Embryonic facial prominence (tissue), 1 donor: ENCODE data around the gene CHD1.

Source experiments
- DNase-seq: peaks from one replicate; pipeline ENCODE4 v3.0.0-alpha.2; 2016; ENCODE audit errors: extremely low spot score

The CHD1 gene

GRCh38 chr5:98936948-98937715, 8.3 kb upstream of the CHD1 start:
- DNase-seq, result no peak

DNA sequence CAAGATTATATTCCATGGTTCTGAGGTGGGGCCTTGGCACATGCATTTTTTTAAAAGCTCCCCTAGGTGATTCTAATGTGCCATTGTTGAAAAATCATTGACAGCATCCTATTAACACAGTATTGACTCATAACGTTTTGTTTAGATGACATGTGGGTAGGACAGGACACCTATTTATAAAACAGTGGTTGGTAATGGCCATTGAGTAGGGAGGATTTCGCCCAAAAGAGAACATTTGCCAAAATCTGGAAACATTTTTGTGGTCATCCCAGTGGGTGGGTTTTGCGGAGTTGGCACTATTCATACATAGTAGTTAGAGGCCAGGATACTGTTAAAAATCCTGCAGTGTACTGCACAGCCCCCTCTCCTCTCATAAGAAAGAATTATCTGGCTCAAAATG, 6.4 kb upstream of the CHD1 start:
- DNase-seq, result no peak

DNA sequence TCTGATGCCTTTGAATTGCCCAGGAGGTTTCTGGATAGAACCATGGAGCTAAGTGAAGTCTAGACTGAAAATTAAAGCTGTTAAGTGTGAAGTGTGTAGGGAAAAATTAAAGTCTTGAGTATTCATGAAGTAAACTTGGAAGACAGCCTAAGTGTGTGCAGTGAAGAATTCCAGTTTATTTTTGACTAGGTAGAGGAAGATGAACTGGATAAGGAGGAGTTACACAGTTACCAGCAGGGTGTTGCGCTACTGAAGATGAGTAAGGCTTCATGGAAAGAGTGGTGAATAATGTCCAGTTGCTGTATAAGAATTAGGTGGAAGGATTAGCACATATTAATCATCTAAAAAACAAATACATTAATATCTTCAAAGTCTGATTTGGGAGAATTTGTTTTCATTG, 5.7 kb upstream of the CHD1 start:
- no peak for DNase-seq

- DNase-seq, result no peak
Measured at GRCh38 chr5:98933445-98934072, 4.8 kb upstream of the CHD1 start.

- DNase-seq, result no peak
Measured at GRCh38 chr5:98930972-98931762, 2.4 kb upstream of the CHD1 start.

DNA sequence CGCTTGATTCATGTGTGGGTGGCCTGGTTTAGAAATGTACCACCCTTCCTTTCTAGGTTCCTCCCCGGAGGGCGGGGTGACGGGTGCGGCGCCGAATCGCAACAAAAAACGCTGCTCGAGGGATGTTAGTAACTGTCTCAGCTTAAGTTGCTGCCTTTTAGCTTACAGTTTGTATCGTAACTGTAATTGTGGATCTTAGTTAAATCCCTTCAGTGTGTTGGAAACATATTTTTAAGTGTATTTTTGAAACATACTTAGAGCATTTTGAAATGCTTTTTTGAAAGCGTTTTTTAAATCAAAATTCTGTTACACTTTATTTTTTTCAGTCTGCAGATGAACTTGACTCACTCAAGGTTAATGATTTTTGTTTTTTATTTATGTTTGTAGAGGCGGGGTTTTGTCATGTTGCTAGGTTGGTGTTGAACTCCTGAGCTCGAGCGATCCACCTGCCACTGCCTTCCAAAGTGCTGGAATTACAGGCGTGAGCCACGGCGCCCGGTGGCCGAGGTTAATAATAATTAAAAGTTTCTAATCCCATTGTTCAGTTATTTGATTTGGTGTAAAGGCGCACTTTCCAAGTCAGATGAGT, 997 bp upstream of the CHD1 start:
- DNase-seq, result no peak

- DNase-seq, result peak; percentile 70
Measured at GRCh38 chr5:98927989-98928872, 576 bp downstream of the CHD1 start.

DNA sequence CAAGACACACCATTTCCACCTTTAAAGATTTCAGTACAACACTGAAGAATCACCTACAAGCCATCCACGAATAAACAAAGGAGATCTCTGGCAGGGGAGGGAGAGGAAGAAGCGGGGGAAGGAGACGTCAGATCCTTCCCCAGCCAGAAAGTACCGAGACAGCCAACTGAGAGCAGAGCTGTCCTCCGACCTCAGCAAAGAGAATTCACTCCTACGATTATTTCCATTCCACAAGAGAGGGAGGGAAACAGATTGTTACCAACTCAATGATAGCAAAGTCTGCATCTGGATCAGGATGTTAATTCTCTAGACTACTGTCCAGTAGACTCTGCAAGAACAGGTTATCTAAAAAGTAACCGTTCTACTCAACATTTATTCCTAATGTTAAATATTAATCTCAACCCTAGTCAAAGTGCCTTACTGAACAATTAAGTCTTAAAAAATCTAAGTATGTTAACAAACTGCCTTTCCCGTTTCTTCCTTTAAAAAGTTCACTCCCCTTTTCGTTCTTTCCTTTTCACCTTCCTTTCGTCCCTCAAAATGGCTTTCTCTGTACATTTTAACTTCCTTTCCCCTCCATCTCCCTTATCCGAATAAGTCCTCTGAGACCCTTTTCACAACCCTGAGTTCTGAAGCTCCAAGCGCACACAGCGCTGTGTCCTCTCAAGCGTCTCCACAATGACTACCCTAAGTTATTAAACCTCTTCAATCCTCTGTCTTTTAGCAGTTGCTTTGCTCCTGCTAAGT, 1.4 kb downstream of the CHD1 start:
- DNase-seq, result peak; percentile 43

DNA sequence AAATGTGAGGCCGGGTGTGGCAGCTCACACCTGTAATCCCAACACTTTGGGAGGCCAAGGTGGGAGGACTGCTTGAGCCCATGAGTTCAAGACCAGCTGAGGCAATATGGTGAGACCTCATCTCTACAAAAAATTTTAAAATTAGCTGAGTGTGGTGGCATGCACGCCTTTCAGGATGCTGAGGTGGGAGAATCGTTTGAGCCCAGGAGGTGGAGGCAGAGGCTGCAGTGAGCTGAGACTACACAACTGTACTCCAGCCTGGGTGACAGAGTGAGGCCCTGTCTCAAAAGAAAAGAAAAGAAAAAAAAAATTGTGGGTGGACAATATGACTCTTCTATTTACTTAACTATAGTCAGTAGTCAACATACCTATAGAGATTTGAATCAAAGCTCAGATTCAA, 4.8 kb downstream of the CHD1 start:
- no peak for DNase-seq

GRCh38 chr5:98921947-98922505, 6.8 kb downstream of the CHD1 start:
- DNase-seq, result no peak

DNA sequence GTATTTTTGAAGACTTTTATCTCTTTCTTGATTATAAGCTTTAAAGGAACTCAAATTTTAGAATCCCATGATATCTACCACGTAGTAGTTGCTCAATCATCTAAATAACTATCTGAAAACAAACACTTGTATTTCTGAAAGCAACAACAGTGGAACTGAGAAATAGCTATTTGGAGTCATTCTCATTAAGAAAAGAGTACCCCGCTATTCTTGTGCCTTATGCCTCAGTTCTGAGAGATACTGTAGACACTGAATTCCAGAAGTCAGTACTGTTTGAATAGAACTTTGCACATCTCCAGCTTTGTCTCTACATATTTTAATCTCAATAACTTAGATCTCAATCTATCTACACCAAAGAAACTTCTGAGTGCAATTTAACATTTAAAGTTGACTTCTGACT, 11.4 kb downstream of the CHD1 start:
- no peak for DNase-seq

DNA sequence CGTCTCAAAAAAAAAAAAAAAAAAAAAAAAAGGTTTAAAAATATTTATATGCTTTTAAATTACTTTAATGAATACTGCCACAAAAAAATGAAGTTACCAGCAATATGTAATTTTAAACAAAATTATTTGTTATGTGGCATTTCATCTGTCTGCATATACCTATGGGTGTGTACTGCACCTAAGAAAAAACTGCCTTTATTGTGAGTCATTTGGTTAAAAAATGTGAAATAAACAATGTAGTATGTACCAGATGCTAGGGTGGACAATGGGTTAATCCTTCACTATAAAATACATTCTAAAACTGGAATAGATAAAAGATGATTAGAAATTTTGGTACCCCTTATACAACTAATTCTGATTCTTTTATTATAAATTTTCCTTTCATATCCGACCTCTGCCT, 12.3 kb downstream of the CHD1 start:
- DNase-seq, result no peak

GRCh38 chr5:98913911-98914310, 14.9 kb downstream of the CHD1 start:
- DNase-seq, result no peak

DNA sequence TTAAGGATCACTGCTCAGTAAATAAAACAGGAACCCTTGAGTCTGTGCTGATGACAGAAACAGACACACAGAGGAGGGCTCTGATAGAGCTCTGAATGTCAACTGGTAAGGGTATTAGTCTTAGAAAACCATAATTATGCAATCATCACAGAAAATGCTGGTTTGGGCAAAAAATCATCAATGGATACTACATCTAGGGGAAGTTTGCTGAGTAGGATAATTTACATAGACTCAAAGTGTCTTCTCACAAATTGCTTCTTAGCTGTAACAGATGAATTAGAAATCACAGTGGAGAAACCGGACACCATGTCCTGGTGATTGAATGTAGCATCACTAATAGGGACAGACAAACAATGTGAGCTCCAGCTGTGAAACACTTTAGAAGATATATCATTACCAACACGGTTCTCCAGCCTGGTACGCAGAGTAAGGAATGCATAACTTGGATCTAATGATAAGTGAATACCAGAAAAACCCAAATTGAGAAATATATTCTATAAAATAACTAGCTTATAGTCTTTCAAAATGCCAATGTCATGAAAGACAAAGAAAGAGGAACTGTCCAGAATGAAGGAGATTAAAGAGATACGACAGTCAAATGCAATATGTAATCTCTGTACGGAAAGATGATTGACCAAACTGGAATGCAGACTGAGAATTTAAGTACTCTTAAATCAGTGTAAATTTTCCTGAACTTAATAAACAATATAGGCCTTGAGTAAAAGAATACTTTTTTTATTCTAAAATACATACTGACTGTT, 17.3 kb downstream of the CHD1 start:
- no peak for DNase-seq

GRCh38 chr5:98909363-98909762, 19.4 kb downstream of the CHD1 start:
- no peak for DNase-seq

GRCh38 chr5:98907951-98908350, 20.9 kb downstream of the CHD1 start:
- DNase-seq, result no peak

GRCh38 chr5:98906756-98907355, 22.0 kb downstream of the CHD1 start:
- DNase-seq, result no peak

- no peak for DNase-seq
Measured at GRCh38 chr5:98905857-98906688, 22.7 kb downstream of the CHD1 start.
